ENCODE results near the gene ARL13B.
"Not testable (repeated sequence)": the region's sequence is repeated elsewhere in the genome, so short reads cannot be mapped to it uniquely, and the experiment has no call there.

ARL13B gene

DNA sequence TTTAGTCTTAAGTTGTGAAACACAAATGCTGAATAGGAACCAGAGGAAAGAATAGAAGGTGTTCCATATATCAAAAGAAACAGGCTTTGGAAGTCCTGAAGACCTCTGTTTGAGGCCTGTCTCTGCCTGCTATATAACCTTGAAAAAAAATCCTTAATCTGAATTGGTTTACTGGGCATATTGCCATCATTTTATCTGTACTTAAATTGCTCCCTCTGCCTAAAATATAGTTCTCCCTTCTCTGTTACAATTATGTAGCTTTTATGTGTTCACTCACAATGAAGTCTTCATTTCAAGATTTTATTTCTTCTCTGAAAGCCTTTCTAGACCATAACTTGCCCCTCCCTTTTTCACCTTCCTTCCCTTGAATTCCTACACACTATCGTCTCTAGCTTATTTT lies 21.2 kb downstream of the ARL13B start:
- DNase-seq (ENCODE audit: low spot score): no peak

DNA sequence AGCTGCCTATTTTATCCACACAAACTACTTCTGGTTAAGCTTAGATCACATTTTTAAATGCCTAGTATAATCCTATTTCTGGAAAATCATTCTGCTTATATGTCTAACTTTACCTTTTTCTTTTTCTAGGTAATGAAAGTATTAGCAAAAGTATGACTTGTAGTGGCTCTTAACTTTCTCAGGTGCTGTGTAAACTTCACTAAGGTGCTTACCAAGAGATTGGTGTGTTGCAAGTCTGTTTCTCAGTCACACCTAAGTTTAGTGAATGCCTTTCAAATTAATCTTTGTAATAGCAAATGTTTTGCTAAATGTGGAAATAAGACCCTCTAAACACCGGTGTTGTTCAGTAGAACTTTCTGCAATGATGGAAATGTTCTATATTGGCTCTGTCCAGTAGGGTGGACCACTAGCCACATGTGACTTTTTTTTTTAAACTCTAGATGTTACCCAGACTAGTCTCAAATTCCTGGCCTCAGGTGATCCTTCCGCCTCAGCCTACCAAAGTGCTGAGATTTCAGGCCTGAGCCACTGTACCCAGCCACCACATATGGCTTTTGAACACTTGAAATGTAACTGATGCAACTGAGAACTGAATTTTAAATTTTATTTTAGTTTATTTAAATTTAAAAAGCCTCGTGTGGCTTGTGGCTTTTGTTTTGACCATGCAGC lies 22.0 kb downstream of the ARL13B start:
- no peak for DNase-seq (ENCODE audit: low spot score)

DNA sequence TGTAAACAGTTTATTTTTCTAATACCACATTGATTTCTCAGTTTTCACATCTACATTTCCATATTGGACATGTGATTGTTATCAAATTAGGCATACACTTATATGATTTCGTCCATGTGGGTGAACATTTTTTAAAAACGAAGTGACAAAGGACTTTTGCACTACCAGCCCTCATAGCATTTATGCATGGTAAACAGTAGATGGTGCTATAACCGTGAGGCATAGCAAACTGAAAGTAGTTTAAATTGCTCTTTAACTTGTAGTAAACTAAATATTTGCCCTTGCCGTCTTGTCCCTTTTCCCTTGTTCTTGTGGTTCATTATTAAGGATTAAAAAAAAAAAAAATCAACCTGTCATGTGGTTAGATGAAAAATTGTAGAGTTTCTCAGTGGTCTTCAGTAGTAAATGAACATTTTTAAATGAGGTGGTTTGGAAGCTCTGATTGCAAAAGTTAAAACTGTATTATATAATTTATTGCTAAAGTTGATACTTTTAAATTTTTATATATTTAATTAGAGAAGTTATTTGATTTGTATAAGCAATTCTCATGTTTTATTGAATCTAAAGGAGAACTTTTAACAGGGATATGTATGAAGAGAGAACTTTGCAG lies 24.5 kb downstream of the ARL13B start:
- peak; percentile 85 for DNase-seq (ENCODE audit: low spot score)

DNA sequence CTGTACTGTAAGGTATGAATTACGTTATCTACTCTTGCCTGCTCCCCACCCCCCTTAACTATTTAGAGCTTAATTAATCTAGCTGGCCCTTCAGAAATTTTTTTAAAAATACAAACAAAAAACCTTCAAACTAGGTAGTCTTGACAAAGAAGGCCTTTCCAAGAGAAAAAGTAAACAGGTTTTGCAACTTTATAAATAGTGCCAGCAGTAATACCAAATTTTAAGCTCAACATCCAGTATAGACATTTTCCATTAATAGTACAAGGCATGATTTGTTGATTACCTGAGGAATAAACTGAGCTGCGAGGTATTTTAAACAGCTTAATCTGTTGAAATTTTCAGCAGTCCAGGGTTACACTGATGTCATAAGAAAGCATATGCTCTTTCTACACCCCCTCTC lies 28.3 kb downstream of the ARL13B start:
- DNase-seq (ENCODE audit: low spot score): no peak

DNA sequence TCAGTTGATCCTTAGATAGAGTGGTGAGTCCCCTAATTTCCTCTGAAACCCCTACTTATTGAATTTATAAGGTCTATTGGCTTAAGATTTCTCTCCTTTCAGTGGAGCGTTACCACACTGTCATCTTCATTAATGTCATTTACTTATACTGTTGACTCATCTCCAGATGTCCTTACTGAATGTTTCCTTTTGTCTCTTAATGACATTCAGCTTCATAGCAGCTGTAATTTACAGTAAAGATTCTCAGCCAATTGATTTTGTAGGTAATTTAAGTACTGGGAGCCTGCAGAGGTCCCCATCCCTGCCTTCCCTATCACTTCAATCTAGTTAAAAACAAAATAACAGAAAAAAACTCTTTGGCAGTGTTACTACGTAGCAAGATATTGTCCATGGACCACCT lies 29.7 kb downstream of the ARL13B start:
- DNase-seq (ENCODE audit: low spot score): no peak

DNA sequence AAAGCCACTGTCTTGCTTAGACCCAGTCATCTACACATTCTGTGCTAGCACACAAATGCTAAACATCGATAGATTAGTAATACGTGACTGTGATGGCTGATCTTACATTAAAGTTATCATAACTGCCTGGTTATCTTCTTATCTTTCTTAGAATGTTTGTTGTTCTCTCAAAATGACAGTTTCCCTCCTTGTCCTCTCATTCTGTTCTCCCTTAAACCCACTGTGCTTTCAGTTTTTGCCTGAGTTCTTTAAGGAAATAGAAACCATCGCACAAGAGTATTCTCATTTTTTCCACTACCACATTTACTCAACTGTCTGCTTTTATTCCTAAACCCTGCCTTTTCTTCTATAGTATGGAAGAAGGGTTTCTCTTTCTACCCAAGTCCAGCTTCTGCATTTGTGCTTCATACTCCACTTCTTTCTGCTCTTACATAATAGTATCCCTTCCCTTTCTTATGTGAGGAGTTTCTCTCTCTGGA lies 31.3 kb downstream of the ARL13B start:
- DNase-seq (ENCODE audit: low spot score): no peak

DNA sequence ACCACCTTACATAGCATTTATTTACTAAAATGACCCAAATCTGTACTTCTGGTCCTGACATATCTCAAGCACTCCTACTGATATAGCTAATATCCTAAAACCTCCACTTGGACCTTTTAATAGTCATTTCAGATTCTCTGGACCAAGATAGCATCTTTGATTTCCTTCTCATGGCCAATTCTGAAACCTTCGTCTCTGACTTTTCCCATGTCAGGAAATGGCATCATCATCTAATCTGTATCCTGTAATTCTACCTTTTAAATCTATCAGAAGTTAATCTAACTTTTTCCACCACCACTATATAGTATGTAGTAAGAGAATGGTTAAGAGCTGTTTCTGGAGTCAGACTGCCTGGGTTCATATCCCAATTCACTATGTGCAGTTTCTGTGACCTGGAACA lies 32.2 kb downstream of the ARL13B start:
- DNase-seq (ENCODE audit: low spot score): no peak

DNA sequence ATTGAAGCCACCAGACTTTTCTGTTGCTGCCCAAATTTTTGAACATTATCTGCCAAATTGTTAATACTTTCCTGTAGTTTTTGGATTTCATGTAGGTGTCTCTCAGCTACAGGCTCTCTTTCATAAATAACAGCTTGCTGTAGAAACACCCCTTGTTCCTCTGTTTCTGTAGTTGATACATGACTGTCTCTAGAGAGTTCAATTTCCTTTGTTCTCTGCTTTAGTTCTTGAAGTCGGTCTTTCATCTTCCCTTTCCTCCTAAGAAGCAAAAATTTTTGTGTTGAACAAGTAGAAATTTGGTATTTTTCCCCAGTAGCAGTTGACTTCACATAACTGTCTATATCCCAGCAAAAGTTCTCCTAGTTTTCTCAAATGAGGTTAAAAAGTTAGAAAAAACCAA lies 35.1 kb downstream of the ARL13B start:
- DNase-seq (ENCODE audit: low spot score): no peak

DNA sequence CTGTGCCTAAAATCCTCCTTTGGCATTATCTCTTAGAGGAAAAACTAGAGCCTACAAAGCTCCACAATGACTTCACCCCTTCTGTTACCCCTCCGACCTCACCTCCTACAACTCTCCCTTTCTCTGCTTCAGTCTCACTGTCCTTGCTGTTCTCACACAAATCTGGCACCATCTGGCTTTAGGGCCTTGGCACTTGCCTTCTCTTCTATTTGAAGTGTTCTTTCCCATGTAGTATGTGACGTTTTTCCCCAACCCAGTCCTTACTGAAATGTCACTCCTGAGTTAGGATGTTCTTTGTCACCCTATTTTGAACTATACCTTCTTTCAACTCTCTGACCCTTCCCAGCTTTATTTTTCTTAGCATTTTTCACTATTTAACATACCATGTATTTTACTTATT lies 39.7 kb downstream of the ARL13B start:
- no peak for DNase-seq (ENCODE audit: low spot score)

DNA sequence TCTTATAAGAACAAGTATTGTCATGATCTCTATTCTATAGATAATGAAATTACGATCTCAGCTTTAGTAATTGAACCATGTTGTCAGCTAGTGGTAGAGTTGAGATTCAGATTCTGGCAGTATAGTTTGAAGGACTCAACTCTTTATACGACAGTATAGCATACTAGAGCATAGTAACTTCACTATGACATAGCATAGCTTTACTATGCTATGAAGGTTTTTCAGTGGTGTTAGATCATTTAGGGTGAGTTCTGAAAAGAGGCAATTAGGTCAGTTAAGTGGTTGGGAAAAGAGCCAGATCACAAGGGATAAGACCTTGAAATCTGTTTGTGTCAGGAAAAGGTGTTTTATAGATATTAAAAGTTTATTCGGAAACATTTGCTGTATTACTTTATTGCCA lies 40.3 kb downstream of the ARL13B start:
- DNase-seq (ENCODE audit: low spot score): no peak

DNA sequence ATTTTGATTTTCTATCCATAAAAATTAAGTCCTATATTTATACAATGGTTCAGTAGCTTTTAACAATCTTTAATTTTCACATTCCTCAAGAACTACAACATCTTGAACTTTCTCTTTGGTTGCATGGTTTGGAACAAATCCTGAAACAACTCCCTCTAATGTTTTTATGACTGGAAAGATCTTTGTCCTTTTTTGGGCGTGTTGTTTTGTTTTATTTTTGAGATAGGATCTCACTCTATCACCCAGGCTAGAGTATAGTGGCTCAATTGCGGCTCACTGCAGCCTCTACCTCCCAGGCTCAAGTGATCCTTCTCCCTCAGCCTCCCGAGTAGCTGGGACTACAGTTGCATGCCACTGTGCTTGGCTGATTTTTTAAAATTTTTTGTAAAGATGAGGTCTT lies 44.4 kb downstream of the ARL13B start:
- no peak for DNase-seq (ENCODE audit: low spot score)

DNA sequence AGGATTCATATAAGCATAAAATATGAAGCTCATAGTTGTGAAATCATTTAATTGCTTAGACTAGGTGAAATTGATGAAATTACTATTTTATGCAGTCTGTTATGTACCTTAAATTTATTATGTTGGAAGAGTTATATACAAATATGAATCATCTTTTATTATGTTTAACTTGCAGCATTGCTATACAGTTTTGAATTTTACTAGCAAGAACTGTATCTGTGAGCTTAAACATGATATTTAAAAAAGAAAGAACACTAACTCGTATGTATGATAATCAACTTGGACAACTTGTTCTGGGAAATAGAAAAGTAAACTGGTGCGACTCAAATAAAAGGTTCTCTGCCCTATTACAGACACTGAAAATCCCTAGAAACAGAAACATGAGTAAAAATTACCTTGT lies 46.7 kb downstream of the ARL13B start:
- no peak for DNase-seq (ENCODE audit: low spot score)

DNA sequence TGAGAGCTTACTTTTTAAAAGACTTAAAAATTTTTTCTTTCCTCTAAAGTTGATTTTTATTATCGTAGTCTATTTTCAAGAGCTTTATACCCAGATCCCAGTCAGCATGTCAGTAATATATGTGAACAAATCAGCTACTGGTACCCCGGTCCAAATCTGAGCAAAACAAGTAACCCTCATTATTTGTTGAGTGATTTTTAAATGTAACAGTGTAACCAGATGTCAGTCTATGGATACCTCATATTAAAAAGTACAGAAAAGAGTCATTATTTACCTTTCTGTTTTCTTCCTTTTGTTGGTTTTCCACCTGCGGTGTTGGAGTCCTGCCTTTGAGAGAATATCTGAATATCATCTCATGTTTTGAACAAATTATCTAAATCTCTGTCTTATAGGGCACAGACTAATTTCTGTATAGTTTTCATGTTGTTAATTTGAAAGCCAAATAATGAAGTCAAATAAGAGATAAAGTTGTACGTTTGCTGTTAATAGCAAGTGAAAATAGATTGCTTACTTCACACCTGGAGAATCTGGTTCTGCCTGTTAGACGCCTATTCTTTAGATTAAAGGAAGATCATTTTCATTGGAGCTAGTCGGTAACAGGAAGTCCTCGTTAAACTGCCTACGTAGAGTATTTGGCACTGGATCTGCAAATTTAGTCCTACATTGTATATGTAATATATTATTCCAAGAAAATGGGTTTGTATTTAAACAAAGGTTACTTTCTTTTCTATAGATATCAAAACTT lies 48.3 kb downstream of the ARL13B start, which contains the start of gene STX19:
STX19 (minus strand) TSS at position 505 of the 745 bp plus-strand sequence. CDS start 13,328 bp downstream, outside the sequence.
- DNase-seq (ENCODE audit: low spot score): no peak

DNA sequence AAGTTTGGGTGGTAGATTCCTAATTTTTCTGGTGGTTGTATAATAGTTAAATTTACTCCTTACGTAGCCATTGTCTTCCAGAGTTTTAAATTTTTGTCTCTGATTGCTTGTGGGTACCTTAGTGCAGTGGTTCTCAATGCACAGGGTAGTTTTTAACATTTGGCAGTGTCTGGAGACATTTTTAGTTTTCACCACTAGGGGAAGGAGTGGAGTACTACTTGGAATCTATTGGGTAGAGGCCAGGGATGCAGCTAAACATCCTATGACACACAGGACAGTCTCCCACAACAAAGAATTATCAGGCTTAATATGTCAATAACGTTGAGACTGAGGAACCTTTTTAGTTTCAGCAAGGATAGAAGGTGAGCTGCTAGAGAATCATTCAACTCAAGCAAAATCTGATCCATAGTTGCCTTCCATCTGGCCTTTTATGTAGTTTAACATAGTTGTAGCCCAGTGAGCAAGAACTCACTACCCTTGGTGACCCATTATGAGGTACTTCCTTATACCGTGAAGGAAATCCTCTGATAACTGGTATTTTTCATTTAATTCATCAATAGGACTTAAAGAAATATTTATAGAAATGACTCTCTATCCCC lies 57.1 kb downstream of the ARL13B start:
- peak; percentile 72 for DNase-seq (ENCODE audit: low spot score)

DNA sequence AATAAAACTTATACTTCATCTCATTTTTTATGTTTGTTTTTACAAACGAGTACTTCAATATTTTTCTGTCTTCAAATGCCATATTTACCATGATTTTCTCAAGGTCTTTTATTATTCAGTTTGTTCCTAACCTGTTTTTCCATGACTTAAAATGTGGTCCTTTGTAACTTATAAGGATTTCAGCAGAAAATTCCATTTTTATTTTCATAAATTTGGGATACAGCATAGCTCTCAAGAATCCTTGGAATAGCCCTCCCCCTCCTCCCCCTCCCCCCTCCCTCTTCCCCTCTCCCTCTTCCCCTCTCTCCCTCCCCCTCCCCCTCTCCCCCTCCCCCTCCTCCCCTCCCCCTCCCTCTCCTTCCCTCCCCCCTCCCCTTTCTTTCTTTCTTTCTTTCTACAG lies 63.3 kb downstream of the ARL13B start:
- no peak for DNase-seq (ENCODE audit: low spot score)

DNA sequence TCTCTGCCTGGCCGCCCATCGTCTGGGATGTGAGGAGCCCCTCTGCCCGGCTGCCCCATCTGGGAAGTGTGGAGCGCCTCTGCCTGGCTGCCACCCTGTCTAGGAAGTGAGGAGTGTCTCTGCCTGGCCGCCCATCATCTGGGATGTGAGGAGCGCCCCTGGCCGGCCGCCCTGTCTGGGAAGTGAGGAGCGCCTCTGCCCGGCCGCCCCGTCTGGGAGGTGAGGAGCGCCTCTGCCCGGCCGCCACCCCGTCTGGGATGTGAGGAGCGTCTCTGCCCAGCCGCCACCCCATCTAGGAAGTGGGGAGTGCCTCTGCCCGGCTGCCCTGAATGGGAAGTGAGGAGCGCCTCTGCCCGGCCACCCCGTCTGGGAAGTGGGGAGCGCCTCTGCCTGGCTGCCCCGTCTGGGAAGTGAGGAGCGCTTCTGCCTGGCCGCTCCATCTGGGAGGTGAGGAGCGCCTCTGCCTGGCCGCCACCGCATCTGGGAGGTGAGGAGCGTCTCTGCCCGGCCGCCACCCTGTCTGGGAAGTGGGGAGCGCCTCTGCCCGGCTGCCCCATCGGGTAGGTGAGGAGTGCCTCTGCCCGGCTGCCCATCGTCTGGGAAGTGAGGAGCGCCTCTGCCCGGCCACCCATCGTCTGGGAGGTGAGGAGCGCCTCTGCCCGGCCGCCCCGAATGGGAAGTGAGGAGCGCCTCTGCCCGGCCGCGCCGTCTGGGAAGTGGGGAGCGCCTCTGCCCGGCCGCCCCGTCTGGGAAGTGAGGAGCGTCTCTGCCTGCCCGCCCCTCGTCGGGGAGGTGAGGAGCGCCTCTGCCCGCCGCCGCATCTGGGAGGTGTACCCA lies 64.4 kb downstream of the ARL13B start:
- not testable (repeated sequence) for DNase-seq (ENCODE audit: low spot score)

DNA sequence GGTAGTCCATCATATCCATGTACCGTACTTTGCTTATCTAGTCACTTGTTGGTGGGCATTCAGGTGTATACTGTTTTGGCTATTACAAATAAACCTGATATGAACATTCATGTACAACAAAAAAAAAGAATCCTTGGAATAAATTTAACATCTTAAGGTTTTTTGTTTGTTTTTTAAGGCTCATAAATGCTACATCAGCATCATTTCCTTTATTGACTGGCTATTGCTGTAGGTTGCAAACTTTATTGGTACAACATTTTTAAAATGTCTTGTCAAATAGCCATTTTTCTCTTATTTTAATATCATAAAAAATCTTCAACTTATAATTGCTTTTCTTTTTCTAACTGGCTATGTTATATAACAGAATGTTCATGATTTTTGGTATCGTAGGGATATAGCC lies 66.6 kb downstream of the ARL13B start:
- DNase-seq (ENCODE audit: low spot score): no peak

DNA sequence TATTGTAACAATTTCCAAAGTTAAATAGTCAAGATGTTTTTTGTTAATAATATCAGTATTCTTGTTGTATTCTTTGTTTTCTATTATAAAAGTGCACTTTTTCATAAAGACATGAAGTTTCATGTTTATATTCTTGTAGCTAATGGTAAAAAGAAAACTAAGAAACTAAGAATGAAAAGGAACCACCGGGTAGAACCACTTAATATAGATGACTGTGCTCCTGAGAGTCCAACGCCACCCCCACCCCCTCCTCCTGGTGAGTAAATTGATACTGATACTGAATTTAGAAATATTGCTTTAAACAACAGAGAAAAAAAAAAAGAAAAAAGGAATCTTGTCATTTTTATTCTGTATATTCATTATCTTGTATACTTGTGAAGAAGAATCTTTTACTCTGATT lies 69.3 kb downstream of the ARL13B start:
- DNase-seq (ENCODE audit: low spot score): no peak

DNA sequence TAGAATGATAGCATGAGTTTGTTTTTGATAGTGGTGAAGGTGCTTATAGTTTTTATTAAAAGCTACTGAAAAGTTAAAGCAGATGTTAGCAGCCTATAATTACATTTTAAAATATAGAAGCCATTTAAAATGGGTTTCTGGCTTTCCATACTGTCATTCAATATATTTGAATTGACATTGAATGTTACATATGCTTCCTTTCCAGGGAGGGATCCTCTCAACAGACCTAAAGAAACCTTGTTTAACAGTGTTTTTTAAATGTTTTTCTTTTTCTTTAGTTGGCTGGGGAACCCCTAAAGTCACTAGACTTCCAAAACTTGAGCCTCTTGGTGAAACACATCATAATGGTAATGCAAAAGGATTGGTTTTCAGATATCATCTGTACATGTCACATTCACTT lies 70.6 kb downstream of the ARL13B start:
- DNase-seq (ENCODE audit: low spot score): no peak

DNA sequence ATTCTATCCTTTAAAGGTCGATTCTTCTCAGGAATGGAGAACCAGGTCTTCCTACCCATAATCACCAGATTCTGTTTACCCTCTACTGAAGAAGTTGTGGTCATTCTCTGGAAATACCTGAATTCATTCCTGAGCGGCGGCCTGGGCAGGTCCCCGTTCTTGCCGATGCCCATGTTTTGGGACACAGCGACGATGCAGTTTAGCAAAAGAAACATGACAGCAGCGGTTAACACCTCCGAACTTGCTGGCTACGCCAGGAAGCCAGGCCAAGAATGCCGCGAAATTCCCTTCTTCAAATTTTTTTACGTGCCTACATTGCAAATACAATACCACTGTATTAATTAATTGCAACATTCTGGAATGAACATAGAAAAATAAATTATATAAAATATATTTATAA lies 81.3 kb downstream of the ARL13B start:
- DNase-seq (ENCODE audit: low spot score): no peak

DNA sequence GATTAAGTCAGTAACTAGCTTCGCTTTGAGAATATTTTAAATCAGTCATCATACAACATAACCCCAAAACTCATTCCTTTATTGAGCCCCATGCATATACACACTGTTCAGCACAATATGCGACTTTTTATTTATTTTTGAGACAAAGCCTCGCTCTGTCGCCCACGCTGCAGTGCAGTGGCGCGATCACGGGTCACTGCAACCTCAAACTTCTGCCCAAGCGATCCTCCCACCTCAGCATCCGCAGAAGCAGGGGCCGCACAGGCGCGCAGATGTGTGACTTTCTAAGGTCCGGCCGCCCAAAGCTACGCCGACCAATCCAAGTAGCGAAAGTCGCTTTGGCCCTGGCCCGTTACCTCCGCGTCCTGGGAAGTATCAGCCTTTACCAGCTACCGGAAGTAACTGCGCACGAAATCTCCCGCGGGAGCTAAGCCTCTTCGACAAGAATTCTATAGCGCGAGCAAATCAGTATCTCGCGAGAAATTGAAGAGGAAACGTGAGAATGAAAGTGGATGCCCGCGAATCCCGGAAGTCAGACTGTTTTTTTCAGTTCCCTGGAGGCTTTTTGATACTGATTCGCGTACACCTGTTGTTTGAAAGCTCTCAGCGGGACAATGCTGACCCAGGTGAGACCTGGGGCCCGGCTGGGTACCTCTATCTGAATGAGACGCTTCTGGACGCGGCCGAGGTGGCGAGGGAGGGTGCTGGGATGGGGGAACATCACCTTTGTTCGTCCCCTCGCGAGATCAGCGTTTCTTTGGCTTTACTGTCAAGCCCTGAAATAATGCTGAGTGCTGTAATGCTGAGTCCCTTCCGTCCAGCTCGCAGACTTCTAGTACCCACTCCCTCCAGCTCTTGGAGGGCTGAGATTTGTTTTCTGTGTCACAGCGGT lies 82.8 kb downstream of the ARL13B start, which contains the start of the genes DHFR2 and NSUN3:
DHFR2 (minus strand) TSS at position 404 of the 892 bp plus-strand sequence. CDS start 1,405 bp downstream, outside the sequence.
NSUN3 (plus strand) TSS at position 549 of the 892 bp plus-strand sequence; CDS start at position 615, 66 bp downstream.
- DNase-seq (ENCODE audit: low spot score): peak; percentile 97

Data from RKO (cell line).